ENCODE measurements around the gene ANKRD34B. TPM values are rescaled to one million over a fixed set of nuclear protein-coding genes. Genes with fewer than 3 reads are reported as not detected.
"Not testable (repeated sequence)": the region's sequence is repeated elsewhere in the genome, so short reads cannot be mapped to it uniquely, and the experiment has no call there.

Gene ANKRD34B
- total RNA-seq, 1 donor from 2014 or later = not detected

DNA sequence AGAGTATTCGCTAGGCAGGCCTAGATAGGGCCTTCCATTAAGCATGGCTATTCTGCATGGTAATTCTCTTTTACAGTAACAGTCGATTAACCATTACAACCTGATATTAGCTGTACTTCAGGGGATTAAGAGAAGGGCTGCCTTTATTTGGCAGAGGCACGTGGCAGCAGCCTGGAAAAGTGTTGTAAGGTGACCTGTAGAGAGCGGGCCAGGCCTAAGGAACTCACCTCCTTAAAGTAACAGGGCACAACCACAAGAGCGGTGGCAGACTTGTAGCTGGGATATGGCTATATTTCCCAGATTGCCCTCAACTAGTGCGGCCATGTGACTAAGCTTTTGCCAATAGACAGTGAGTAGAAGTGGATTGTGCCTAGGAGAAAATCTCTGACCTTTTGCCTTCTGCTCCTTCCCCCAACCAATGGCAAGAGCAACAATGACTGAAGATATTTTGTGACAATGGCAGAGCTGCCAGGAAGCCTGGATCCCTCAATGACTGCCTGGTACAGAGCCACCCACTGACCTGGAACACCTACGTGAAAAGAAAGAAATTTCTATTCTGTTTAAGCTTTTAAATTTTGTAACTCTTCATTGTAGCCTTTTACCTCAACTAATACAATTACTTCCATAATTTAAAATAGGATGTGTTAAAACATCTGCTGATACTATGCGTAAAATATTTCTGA, 18.9 kb upstream of the ANKRD34B start:
- TF ChIP-seq, protein P1, sequence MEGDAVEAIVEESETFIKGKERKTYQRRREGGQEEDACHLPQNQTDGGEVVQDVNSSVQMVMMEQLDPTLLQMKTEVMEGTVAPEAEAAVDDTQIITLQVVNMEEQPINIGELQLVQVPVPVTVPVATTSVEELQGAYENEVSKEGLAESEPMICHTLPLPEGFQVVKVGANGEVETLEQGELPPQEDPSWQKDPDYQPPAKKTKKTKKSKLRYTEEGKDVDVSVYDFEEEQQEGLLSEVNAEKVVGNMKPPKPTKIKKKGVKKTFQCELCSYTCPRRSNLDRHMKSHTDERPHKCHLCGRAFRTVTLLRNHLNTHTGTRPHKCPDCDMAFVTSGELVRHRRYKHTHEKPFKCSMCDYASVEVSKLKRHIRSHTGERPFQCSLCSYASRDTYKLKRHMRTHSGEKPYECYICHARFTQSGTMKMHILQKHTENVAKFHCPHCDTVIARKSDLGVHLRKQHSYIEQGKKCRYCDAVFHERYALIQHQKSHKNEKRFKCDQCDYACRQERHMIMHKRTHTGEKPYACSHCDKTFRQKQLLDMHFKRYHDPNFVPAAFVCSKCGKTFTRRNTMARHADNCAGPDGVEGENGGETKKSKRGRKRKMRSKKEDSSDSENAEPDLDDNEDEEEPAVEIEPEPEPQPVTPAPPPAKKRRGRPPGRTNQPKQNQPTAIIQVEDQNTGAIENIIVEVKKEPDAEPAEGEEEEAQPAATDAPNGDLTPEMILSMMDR (IDR thresholded peaks at IDR 0.05; ENCODE audit: partially characterized antibody, unreplicated experiment) = no peak
- no peaks in the 10 kb centered on the region for H3K4me1 Mint-ChIP-seq (ENCODE audit: low read depth, unreplicated experiment)
- no peak overlapping the region for H3K27ac Mint-ChIP-seq (ENCODE audit: unreplicated experiment)
- no peaks in the 10 kb centered on the region for H3K9me3 Mint-ChIP-seq (ENCODE audit: unreplicated experiment)
- DNase-seq = no peak
- no peaks in the 10 kb centered on the region for H3K27me3 Mint-ChIP-seq (ENCODE audit: unreplicated experiment)
- no peaks in the 10 kb centered on the region for H3K36me3 Mint-ChIP-seq (ENCODE audit: unreplicated experiment)
- H3K4me3 Mint-ChIP-seq (ENCODE audit: unreplicated experiment) = no peak overlapping the region

DNA sequence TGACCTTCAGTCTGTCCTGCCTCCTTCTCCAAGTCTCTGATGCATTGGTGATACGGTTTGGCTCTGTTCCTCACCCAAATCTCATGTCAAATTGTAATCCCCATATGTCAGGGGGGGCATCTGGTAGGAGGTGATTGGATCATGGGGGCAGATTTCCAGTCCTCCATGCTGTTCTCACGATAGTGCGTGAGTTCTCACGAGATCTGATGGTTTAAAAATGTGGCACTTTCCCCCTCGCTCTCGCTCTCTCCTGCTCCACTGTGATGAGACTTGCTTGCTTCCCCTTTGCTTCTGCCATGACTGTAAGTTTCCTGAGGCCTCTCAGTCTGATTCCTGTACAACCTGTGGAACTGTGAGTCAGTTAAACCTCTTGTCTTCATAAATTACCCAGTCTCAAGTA, 14.7 kb upstream of the ANKRD34B start:
- no peaks in the 10 kb centered on the region for H3K36me3 Mint-ChIP-seq (ENCODE audit: unreplicated experiment)
- no peaks in the 10 kb centered on the region for H3K9me3 Mint-ChIP-seq (ENCODE audit: unreplicated experiment)
- no peak overlapping the region for H3K27ac Mint-ChIP-seq (ENCODE audit: unreplicated experiment)
- H3K4me1 Mint-ChIP-seq (ENCODE audit: low read depth, unreplicated experiment) = no peaks in the 10 kb centered on the region
- TF ChIP-seq, protein P1 (IDR thresholded peaks at IDR 0.05; ENCODE audit: partially characterized antibody, unreplicated experiment) = no peak
- DNase-seq = no peak
- H3K27me3 Mint-ChIP-seq (ENCODE audit: unreplicated experiment) = peaks cover 1% of the 10 kb centered on the region
- no peak overlapping the region for H3K4me3 Mint-ChIP-seq (ENCODE audit: unreplicated experiment)

- H3K4me3 Mint-ChIP-seq (ENCODE audit: unreplicated experiment); H3K27ac Mint-ChIP-seq (ENCODE audit: unreplicated experiment); H3K36me3 Mint-ChIP-seq (ENCODE audit: unreplicated experiment); H3K4me1 Mint-ChIP-seq (ENCODE audit: low read depth, unreplicated experiment); H3K9me3 Mint-ChIP-seq (ENCODE audit: unreplicated experiment); DNase-seq; H3K27me3 Mint-ChIP-seq (ENCODE audit: unreplicated experiment): not testable (repeated sequence)
Measured at GRCh38 chr5:80580291-80580690, 10.2 kb upstream of the ANKRD34B start.

- no peaks in the 10 kb centered on the region for H3K4me1 Mint-ChIP-seq (ENCODE audit: low read depth, unreplicated experiment)
- DNase-seq = no peak
- TF ChIP-seq, protein P1 (IDR thresholded peaks at IDR 0.05; ENCODE audit: partially characterized antibody, unreplicated experiment) = no peak
- no peak overlapping the region for H3K4me3 Mint-ChIP-seq (ENCODE audit: unreplicated experiment)
- peaks cover 1% of the 10 kb centered on the region for H3K27me3 Mint-ChIP-seq (ENCODE audit: unreplicated experiment)
- H3K9me3 Mint-ChIP-seq (ENCODE audit: unreplicated experiment) = peaks cover 2% of the 10 kb centered on the region
- H3K36me3 Mint-ChIP-seq (ENCODE audit: unreplicated experiment) = no peaks in the 10 kb centered on the region
- no peak overlapping the region for H3K27ac Mint-ChIP-seq (ENCODE audit: unreplicated experiment)
Measured at GRCh38 chr5:80579050-80579449, 9.0 kb upstream of the ANKRD34B start.

- TF ChIP-seq, protein P1 (IDR thresholded peaks at IDR 0.05; ENCODE audit: partially characterized antibody, unreplicated experiment) = no peak
- DNase-seq = no peak
- Mint-ChIP-seq H3K9me3 (ENCODE audit: unreplicated experiment) (peaks cover 2% of the 10 kb centered on the region), H3K4me3 (ENCODE audit: unreplicated experiment) (no peak overlapping the region), H3K27me3 (ENCODE audit: unreplicated experiment) (no peaks in the 10 kb centered on the region), H3K4me1 (ENCODE audit: low read depth, unreplicated experiment) (no peaks in the 10 kb centered on the region), H3K36me3 (ENCODE audit: unreplicated experiment) (no peaks in the 10 kb centered on the region), H3K27ac (ENCODE audit: unreplicated experiment) (no peak overlapping the region)
Measured at GRCh38 chr5:80577707-80578106, 7.6 kb upstream of the ANKRD34B start.
